Neural crest cell (in vitro differentiated cells): ENCODE measurements around the gene ADSS2. TPM values are rescaled to one million over a fixed set of nuclear protein-coding genes. Genes with fewer than 3 reads are reported as not detected.

Source experiments
- DNase-seq: peaks from one replicate; pipeline ENCODE4 v3.0.0; 2021; ENCODE audit warnings: low read depth, mixed read lengths, low spot score
- H3K27ac Mint-ChIP-seq: one replicate; pipeline ENCODE4 v1.8.0; 2021; ENCODE audit warnings: mild to moderate bottlenecking, mixed read lengths; ENCODE audit not compliant: unreplicated experiment
- H3K27me3 Mint-ChIP-seq: 2 replicates; pipeline ENCODE4 v1.8.0; 2021; ENCODE audit warnings: low read depth, mild to moderate bottlenecking, mixed read lengths
- H3K36me3 Mint-ChIP-seq: 2 replicates; pipeline ENCODE4 v1.8.0; 2021; ENCODE audit warnings: low read depth, mild to moderate bottlenecking, mixed read lengths
- H3K4me1 Mint-ChIP-seq: 2 replicates; pipeline ENCODE4 v1.8.0; 2021; ENCODE audit warnings: mixed read lengths
- H3K4me3 Mint-ChIP-seq: one replicate; pipeline ENCODE4 v1.8.0; 2021; ENCODE audit warnings: mild to moderate bottlenecking, mixed read lengths
- H3K9me3 Mint-ChIP-seq: 2 replicates; pipeline ENCODE4 v1.8.0; 2021; ENCODE audit warnings: mixed read lengths
- CTCF ChIP-seq: fragments of 200-600 bp; sonication (generic); conservative IDR thresholded peaks from 2 replicates; pipeline ENCODE4 v1.5.0; 2021; ENCODE audit warnings: antibody characterized with exemption, mild to moderate bottlenecking
- total RNA-seq: library from RNA; stranded (reverse); gene quantifications from 2 replicates; pipeline ENCODE4 v1.2.1, GENCODE V29; 2021

ADSS2 gene
- total RNA-seq, 1 donor from 2014 or later, result 66.2 TPM

GRCh38 chr1:244361764-244362473, 89.8 kb downstream of the ADSS2 start:
- Mint-ChIP-seq H3K36me3 (no peaks in the 10 kb centered on the region), H3K9me3 (no peaks in the 10 kb centered on the region), H3K4me3 (peak overlapping the region; percentile 20), H3K27ac (peak overlapping the region; percentile 93), H3K4me1 (peaks cover 16% of the 10 kb centered on the region), H3K27me3 (no peaks in the 10 kb centered on the region)
- no peak for DNase-seq
- TF ChIP-seq CTCF, result no peak

Other genes starting within 250 kb of the ADSS2 start
- gene CATSPERE, start 9.4 kb upstream of the ADSS2 start, total RNA-seq, result 0.44 and 0.73 TPM in 2 replicates
- gene DESI2, start 201.2 kb upstream of the ADSS2 start, total RNA-seq, result 46.5 and 49.2 TPM in 2 replicates